ENCODE measurements around the gene SAP30L. TPM values are rescaled to one million over a fixed set of nuclear protein-coding genes. Genes with fewer than 3 reads are reported as not detected.

The SAP30L gene
- total and polyA plus RNA-seq, 2 of the 4 experiments (the other 2 are of a cell fraction), result 9.7 to 17.6 TPM

- Histone ChIP-seq H2AK9ac (replicated peaks; ENCODE audit: low read depth, low read length, poor library complexity) (no peak overlapping the region), H2BK20ac (ENCODE audit: low read depth, low read length) (no peak overlapping the region), H3K4me3 (ENCODE audit: insufficient read depth, low read depth, low read length) (no peak overlapping the region), H4K8ac (ENCODE audit: low read depth in 2 of 2, low read length in 2 of 2) (no peak overlapping the region), H3K36me3 (ENCODE audit: control insufficient read depth, insufficient read depth, low read length) (peaks cover 26% of the 10 kb centered on the region), H2BK5ac (ENCODE audit: low read depth, low read length, poor library complexity, severe bottlenecking) (no peak overlapping the region), H3K14ac (replicated peaks; ENCODE audit: low read depth, low read length) (no peak overlapping the region), H2BK15ac (ENCODE audit: low read depth, low read length) (no peak overlapping the region), H2BK120ac (ENCODE audit: low read depth, low read length) (no peak overlapping the region), H3K23ac (ENCODE audit: low read depth, low read length) (no peak overlapping the region), H3K9ac (ENCODE audit: low read depth, low read length) (no peak overlapping the region), H4K91ac (ENCODE audit: insufficient read depth, low read depth, low read length) (no peak overlapping the region), H3K4me1 (ENCODE audit: control insufficient read depth, insufficient read depth, low read length) (peaks cover 3% of the 10 kb centered on the region; the same call in 1 of the 2 replicates), H3K4me2 (ENCODE audit: low read depth, low read length) (no peak overlapping the region), H3K27ac (ENCODE audit: insufficient read depth, low read length) (no peak overlapping the region), H3K9me1 (ENCODE audit: insufficient read depth, low read length) (peaks cover 3% of the 10 kb centered on the region; the same call in 1 of the 2 replicates), H2AK5ac (ENCODE audit: low read depth, low read length) (no peak overlapping the region), H4K5ac (ENCODE audit: low read depth, low read length) (no peak overlapping the region), H3K18ac (ENCODE audit: low read depth, low read length) (no peak overlapping the region), H4K20me1 (ENCODE audit: insufficient read depth, low read length) (no peaks in the 10 kb centered on the region), H2AFZ (replicated peaks; ENCODE audit: low read length, poor library complexity) (no peak overlapping the region), H3K9me3 (ENCODE audit: control insufficient read depth, insufficient read depth, low read length) (no peaks in the 10 kb centered on the region), H3K27me3 (ENCODE audit: control insufficient read depth, insufficient read depth, low read length) (no peaks in the 10 kb centered on the region), H3K56ac (ENCODE audit: extremely low read depth, insufficient read depth, low read length) (no peak overlapping the region), H3K79me1 (ENCODE audit: low read depth in 1 of 2, low read length in 2 of 2) (peaks cover 0 to 9% of the 10 kb centered on the region in 2 experiments; a peak in 2 of 4 replicates), H3K4ac (ENCODE audit: low read depth, low read length) (no peak overlapping the region)
- POLR2A ChIA-PET (ENCODE audit: unreplicated experiment), result no interaction called here
- in situ Hi-C loops (cut with MboI; ENCODE audit: low sequenced_read_pairs), result loop anchor here (5.0 kb wide), 2 partner anchors 222 to 337 kb away; no protein-coding TSS in a partner anchor
- CTCF ChIA-PET, result interaction anchor here (0.5 to 1.1 kb wide), 2 partner anchors 212 to 429 kb away, joined by 3 read pairs; no protein-coding TSS in a partner anchor
- ATAC-seq (ENCODE audit: low read depth) (no peak), DNase-seq (no peak)
- 99% methylated on average over 8 of the region's 15 CpGs; no CpG with 5 or more reads in 1 of the 2 experiments for WGBS, 2 experiments (ENCODE audit: extremely low coverage in 2 of 2, insufficient read length in 1 of 2)
- dilution Hi-C loops (cut with HindIII; ENCODE audit: low sequenced_read_pairs, unreplicated experiment), result no loop called here
- TF ChIP-seq POLR2A (IDR thresholded peaks at IDR 0.05; ENCODE audit: low read depth, low read length) (no peak), CEBPB (IDR thresholded peaks at IDR 0.05; ENCODE audit: low read depth, low read length) (no peak), MXI1 (IDR thresholded peaks at IDR 0.05; ENCODE audit: borderline replicate concordance, low read depth, low read length) (no peak), CTCF (conservative IDR thresholded peaks at IDR 0.05; ENCODE audit: low read depth, low read length) (no peak), CHD1 (IDR thresholded peaks at IDR 0.05; ENCODE audit: low read depth, low read length) (no peak), BHLHE40 (IDR thresholded peaks at IDR 0.05; ENCODE audit: low read depth, low read length) (no peak), RFX5 (IDR thresholded peaks at IDR 0.05; ENCODE audit: low read depth, low read length) (no peak), RCOR1 (IDR thresholded peaks at IDR 0.05; ENCODE audit: insufficient replicate concordance, low read length) (no peak), RAD21 (IDR thresholded peaks at IDR 0.05; ENCODE audit: low read length) (no peak), MAFK (IDR thresholded peaks at IDR 0.05; ENCODE audit: low read depth, low read length) (no peak), NFE2L2 (IDR thresholded peaks at IDR 0.05; ENCODE audit: low read depth, low read length) (no peak), SMC3 (IDR thresholded peaks at IDR 0.05; ENCODE audit: low read depth, low read length) (no peak), FOS (IDR thresholded peaks at IDR 0.05; ENCODE audit: low read depth, low read length) (no peak), MAZ (IDR thresholded peaks at IDR 0.05; ENCODE audit: borderline replicate concordance, low read depth, low read length) (no peak), ELK1 (IDR thresholded peaks at IDR 0.05; ENCODE audit: borderline replicate concordance, low read depth, low read length) (no peak), USF2 (IDR thresholded peaks at IDR 0.05; ENCODE audit: low read depth, low read length) (no peak)
- intact Hi-C loops (cut with micrococcal nuclease), result no loop called here
- no TSS peak for BruUV-seq (replicated peaks)
Observed at GRCh38 chr5:154409230-154409840, 36.5 kb upstream of the SAP30L start.

Data from IMR-90 (cell line).